Stimulated activated CD4-positive, alpha-beta T cell treated with anti-CD3 and anti-CD28 coated beads, Interleukin-1b, Interleukin-23, amount 100 ng/mL, for 1 hour (primary cell): ENCODE data around the gene GJD4.

Experiments
- DNase-seq, 2 donors: peaks; one replicate each; pipeline ENCODE4 v3.0.0-alpha.2; 2020; ENCODE audit warnings: low read depth in 2 of 2

GJD4 gene

GRCh38 chr10:35657621-35658020 is 52.5 kb downstream of the GJD4 start:
- DNase-seq: no peak
